Bronchial epithelial cell (primary cell): ENCODE data around the gene RCAN2. TPM values are rescaled to one million over a fixed set of nuclear protein-coding genes. Genes with fewer than 3 reads are reported as not detected.
"Not testable (repeated sequence)": the region's sequence is repeated elsewhere in the genome, so short reads cannot be mapped to it uniquely, and the experiment has no call there.

Experiments used
- DNase-seq: peaks from one replicate; pipeline ENCODE4 v3.0.0-alpha.2; 2010; ENCODE audit warnings: low read depth
- FAIRE-seq: peaks from 2 replicates; lab custom pipeline; 2011; peaks lifted over from hg19 to GRCh38; lab: Jason Lieb, UNC
- H3K27me3 ChIP-seq: 2 replicates; pipeline ENCODE4 v1.5.1; 2011; ENCODE audit warnings: low read length; ENCODE audit not compliant: control insufficient read depth, insufficient read depth
- H3K36me3 ChIP-seq: 2 replicates; pipeline ENCODE4 v1.5.1; 2011; ENCODE audit warnings: low read length; ENCODE audit not compliant: control insufficient read depth, insufficient read depth
- H3K4me3 ChIP-seq: 2 replicates; pipeline ENCODE4 v1.5.1; 2011; ENCODE audit warnings: mild to moderate bottlenecking, low read depth, low read length, control low read depth
- CTCF ChIP-seq: IDR thresholded peaks from 2 replicates; pipeline ENCODE4 v1.5.1; 2011; ENCODE audit warnings: mild to moderate bottlenecking, moderate library complexity, low read length, control low read depth, inconsistent platforms; ENCODE audit not compliant: insufficient read depth, severe bottlenecking
- total RNA-seq: library from RNA; depleted of rRNA; stranded (reverse); fragments of >200 nt; gene quantifications from 2 replicates; pipeline ENCODE4 v1.2.1, GENCODE V29; 2014

RCAN2 gene
- total RNA-seq, 1 donor from 2014 or later, result under 0.01 TPM

- H3K4me3 ChIP-seq, result no peak overlapping the region
- FAIRE-seq (no peak), DNase-seq (no peak)
- no peaks in the 10 kb centered on the region for H3K36me3 ChIP-seq
- TF ChIP-seq CTCF, result no peak
- no peaks in the 10 kb centered on the region for H3K27me3 ChIP-seq
Observed at GRCh38 chr6:46392294-46392693, 99.0 kb downstream of the RCAN2 start.

- TF ChIP-seq CTCF, result no peak
- no peak for DNase-seq
- no peaks in the 10 kb centered on the region for H3K27me3 ChIP-seq
- H3K36me3 ChIP-seq, result no peaks in the 10 kb centered on the region
- FAIRE-seq, result no peak
- H3K4me3 ChIP-seq, result no peak overlapping the region
Observed at GRCh38 chr6:46390153-46390876, 100.9 kb downstream of the RCAN2 start.

- H3K36me3 ChIP-seq, H3K4me3 ChIP-seq, FAIRE-seq, DNase-seq, H3K27me3 ChIP-seq: not testable (repeated sequence)
Observed at GRCh38 chr6:46387728-46388127, 103.5 kb downstream of the RCAN2 start.

- H3K36me3 ChIP-seq, result no peaks in the 10 kb centered on the region
- H3K27me3 ChIP-seq, result no peaks in the 10 kb centered on the region
- FAIRE-seq (no peak), DNase-seq (no peak)
- TF ChIP-seq CTCF, result no peak
- no peak overlapping the region for H3K4me3 ChIP-seq
Observed at GRCh38 chr6:46381579-46381978, 109.7 kb downstream of the RCAN2 start.

GRCh38 chr6:46381057-46381456 is 110.2 kb downstream of the RCAN2 start:
- no peaks in the 10 kb centered on the region for H3K27me3 ChIP-seq
- no peak overlapping the region for H3K4me3 ChIP-seq
- FAIRE-seq (no peak), DNase-seq (no peak)
- no peaks in the 10 kb centered on the region for H3K36me3 ChIP-seq
- TF ChIP-seq CTCF, result no peak

- no peak for TF ChIP-seq CTCF
- no peak overlapping the region for H3K4me3 ChIP-seq
- H3K36me3 ChIP-seq, result no peaks in the 10 kb centered on the region
- no peaks in the 10 kb centered on the region for H3K27me3 ChIP-seq
- DNase-seq (no peak), FAIRE-seq (no peak)
Observed at GRCh38 chr6:46380152-46380807, 111.0 kb downstream of the RCAN2 start.
